ENCODE data around the gene ANAPC15.
A peak's percentile ranks its signal among the peaks of the same experiment; 100 is the strongest.

Gene ANAPC15

GRCh38 chr11:72080326-72081183, 31.9 kb downstream of the ANAPC15 start, which contains the start of the genes LRRC51 and NUMA1 (continued):
- TF ChIP-seq PRDM4 (tag by site-specific recombination; IDR thresholded peaks at IDR 0.05) (0 out of 2 replicates have a peak, but pooled peaks have one; percentile 7), PATZ1 (tag by site-specific recombination; IDR thresholded peaks at IDR 0.05) (peak; percentile 35), ZNF555 (tag by site-specific recombination; conservative IDR thresholded peaks at IDR 0.05) (no peak), ZNF354C (tag by site-specific recombination; IDR thresholded peaks at IDR 0.05; ENCODE audit: borderline replicate concordance, low read depth) (no peak), ZNF473 (tag by site-specific recombination; IDR thresholded peaks at IDR 0.05) (no peak), ZFP3 (tag by site-specific recombination; IDR thresholded peaks at IDR 0.05; ENCODE audit: low read depth) (no peak), ZNF560 (tag by site-specific recombination; IDR thresholded peaks at IDR 0.05; ENCODE audit: borderline replicate concordance) (no peak), ZNF561 (tag by site-specific recombination; IDR thresholded peaks at IDR 0.05; ENCODE audit: borderline replicate concordance) (peak; percentile 67; the same call in 1 of the 2 replicates), ZBTB26 (tag by site-specific recombination; optimal IDR thresholded peaks at IDR 0.05) (peak; percentile 86), ZSCAN30 (tag by site-specific recombination; IDR thresholded peaks at IDR 0.05) (0 out of 2 replicates have a peak, but pooled peaks have one; percentile 33), ZNF121 (tag by site-specific recombination; IDR thresholded peaks at IDR 0.05) (no peak), ZNF324 (tag by site-specific recombination; IDR thresholded peaks at IDR 0.05) (no peak), ZNF580 (tag by site-specific recombination; IDR thresholded peaks at IDR 0.05) (0 out of 2 replicates have a peak, but pooled peaks have one; percentile 19), IKZF3 (tag by site-specific recombination; IDR thresholded peaks at IDR 0.05) (peak; percentile 90), KLF16 (tag by site-specific recombination; IDR thresholded peaks at IDR 0.05) (peak; percentile 58; the same call in 1 of the 2 replicates), KLF9 (tag by site-specific recombination; IDR thresholded peaks at IDR 0.05; ENCODE audit: low read depth) (peak; percentile 49), ZNF639 (tag by site-specific recombination; IDR thresholded peaks at IDR 0.05) (no peak), KLF10 (tag by site-specific recombination; IDR thresholded peaks at IDR 0.05) (peak; percentile 94), ZNF629 (tag by site-specific recombination; IDR thresholded peaks at IDR 0.05) (peak; percentile 98), ZNF19 (tag by site-specific recombination; IDR thresholded peaks at IDR 0.05; ENCODE audit: low read depth) (no peak), GLIS1 (tag by site-specific recombination; IDR thresholded peaks at IDR 0.05) (peak; percentile 32; the same call in 1 of the 2 replicates), ZNF426 (tag by site-specific recombination; IDR thresholded peaks at IDR 0.05) (no peak), MEIS1 (CRISPR knock-in tag; IDR thresholded peaks at IDR 0.05; ENCODE audit: borderline replicate concordance) (no peak), ZNF133 (tag by site-specific recombination; IDR thresholded peaks at IDR 0.05) (no peak), ZNF398 (tag by site-specific recombination; IDR thresholded peaks at IDR 0.05) (peak; percentile 96), ZNF404 (tag by site-specific recombination; IDR thresholded peaks at IDR 0.05) (no peak), SP7 (tag by site-specific recombination; IDR thresholded peaks at IDR 0.05) (peak; percentile 23; the same call in 1 of the 2 replicates), ZNF350 (tag by site-specific recombination; IDR thresholded peaks at IDR 0.05) (no peak), HOXD13 (CRISPR knock-in tag; IDR thresholded peaks at IDR 0.05; ENCODE audit: borderline replicate concordance) (no peak)
